Parathyroid adenoma (tissue), 2 donors: ENCODE data around the gene MT1F.
A peak's percentile ranks its signal among the peaks of the same experiment; 100 is the strongest.

ENCODE experiments used
- H2AFZ ChIP-seq: fragments of 300-600 bp; sonication (generic); one replicate; pipeline ENCODE4 v1.7.0; 2017; ENCODE audit warnings: antibody characterized with exemption, mild to moderate bottlenecking
- H3K27ac ChIP-seq: fragments of 300-600 bp; sonication (generic); one replicate; pipeline ENCODE4 v1.7.0; 2017
- H3K27me3 ChIP-seq: fragments of 300-600 bp; sonication (generic); one replicate; pipeline ENCODE4 v1.7.0; 2017; ENCODE audit warnings: low read length; ENCODE audit not compliant: control insufficient read depth, insufficient read depth
- H3K36me3 ChIP-seq: fragments of 300-600 bp; sonication (generic); one replicate; pipeline ENCODE4 v1.7.0; 2017; ENCODE audit warnings: low read length; ENCODE audit not compliant: control insufficient read depth, insufficient read depth
- H3K4me1 ChIP-seq: fragments of 300-600 bp; sonication (generic); one replicate; pipeline ENCODE4 v1.7.0; 2017; ENCODE audit warnings: control low read depth
- H3K4me2 ChIP-seq: fragments of 300-600 bp; sonication (generic); one replicate; pipeline ENCODE4 v1.7.0; 2017; ENCODE audit warnings: low read length
- H3K4me3 ChIP-seq: fragments of 300-600 bp; sonication (generic); one replicate; pipeline ENCODE4 v1.7.0; 2017; ENCODE audit warnings: low read depth, low read length
- H3K79me2 ChIP-seq: fragments of 300-600 bp; sonication (generic); one replicate; pipeline ENCODE4 v1.7.0; 2017; ENCODE audit warnings: control low read depth
- H3K9ac ChIP-seq: fragments of 300-600 bp; sonication (generic); one replicate; pipeline ENCODE4 v1.7.0; 2017; ENCODE audit warnings: mild to moderate bottlenecking
- H3K9me3 ChIP-seq: fragments of 300-600 bp; sonication (generic); one replicate; pipeline ENCODE4 v1.7.0; 2017; ENCODE audit warnings: low read length; ENCODE audit not compliant: control insufficient read depth
- CTCF ChIP-seq: fragments of 300-600 bp; sonication (generic); IDR thresholded peaks from one replicate; pipeline ENCODE4 v1.7.0; 2017; ENCODE audit warnings: antibody characterized with exemption, mild to moderate bottlenecking
- donor health status: primary hyperparathyroidism.

The MT1F gene

GRCh38 chr16:56633535-56633934 lies 24.2 kb upstream of the MT1F start:
- no peak overlapping the region for H3K27ac ChIP-seq
- no peak overlapping the region for H3K4me2 ChIP-seq
- no peaks in the 10 kb centered on the region for H3K36me3 ChIP-seq
- no peak for TF ChIP-seq CTCF
- H3K27me3 ChIP-seq: no peaks in the 10 kb centered on the region
- no peak overlapping the region for H3K4me3 ChIP-seq
- H2AFZ ChIP-seq: no peak overlapping the region
- no peak overlapping the region for H3K9ac ChIP-seq
- no peaks in the 10 kb centered on the region for H3K9me3 ChIP-seq
- no peaks in the 10 kb centered on the region for H3K79me2 ChIP-seq
- no peaks in the 10 kb centered on the region for H3K4me1 ChIP-seq

- H3K9me3 ChIP-seq: no peaks in the 10 kb centered on the region
- H3K27ac ChIP-seq: no peak overlapping the region
- no peaks in the 10 kb centered on the region for H3K4me1 ChIP-seq
- peak overlapping the region; percentile 44 for H3K4me2 ChIP-seq
- no peak overlapping the region for H3K4me3 ChIP-seq
- H2AFZ ChIP-seq: peak overlapping the region; percentile 20
- H3K27me3 ChIP-seq: no peaks in the 10 kb centered on the region
- H3K79me2 ChIP-seq: no peaks in the 10 kb centered on the region
- H3K36me3 ChIP-seq: no peaks in the 10 kb centered on the region
- no peak overlapping the region for H3K9ac ChIP-seq
- no peak for TF ChIP-seq CTCF
Observed at GRCh38 chr16:56634715-56635440, 22.9 kb upstream of the MT1F start.

- Histone ChIP-seq H2AFZ (no peak overlapping the region), H3K79me2 (no peaks in the 10 kb centered on the region), H3K36me3 (no peaks in the 10 kb centered on the region), H3K27me3 (no peaks in the 10 kb centered on the region), H3K4me2 (peak overlapping the region; percentile 44), H3K27ac (no peak overlapping the region), H3K9ac (no peak overlapping the region), H3K4me1 (no peaks in the 10 kb centered on the region), H3K4me3 (no peak overlapping the region), H3K9me3 (no peaks in the 10 kb centered on the region)
- TF ChIP-seq CTCF: no peak
Observed at GRCh38 chr16:56635441-56635967, 22.3 kb upstream of the MT1F start.

- Histone ChIP-seq H3K4me1 (no peaks in the 10 kb centered on the region), H3K27me3 (no peaks in the 10 kb centered on the region), H3K4me3 (no peak overlapping the region), H3K4me2 (no peak overlapping the region), H3K79me2 (no peaks in the 10 kb centered on the region), H3K36me3 (no peaks in the 10 kb centered on the region), H3K27ac (no peak overlapping the region), H2AFZ (no peak overlapping the region), H3K9ac (no peak overlapping the region), H3K9me3 (no peaks in the 10 kb centered on the region)
- TF ChIP-seq CTCF: no peak
Observed at GRCh38 chr16:56636616-56637413, 20.9 kb upstream of the MT1F start.
